ENCODE data around the gene CCNK. TPM values are rescaled to one million over a fixed set of nuclear protein-coding genes. Genes with fewer than 3 reads are reported as not detected.

Gene CCNK
- total and polyA plus RNA-seq, 10 of the 15 experiments (the other 5 are each of a cell fraction or from before 2014, with no cell fraction given) = 10.8 to 88.0 (median 22.5) TPM

DNA sequence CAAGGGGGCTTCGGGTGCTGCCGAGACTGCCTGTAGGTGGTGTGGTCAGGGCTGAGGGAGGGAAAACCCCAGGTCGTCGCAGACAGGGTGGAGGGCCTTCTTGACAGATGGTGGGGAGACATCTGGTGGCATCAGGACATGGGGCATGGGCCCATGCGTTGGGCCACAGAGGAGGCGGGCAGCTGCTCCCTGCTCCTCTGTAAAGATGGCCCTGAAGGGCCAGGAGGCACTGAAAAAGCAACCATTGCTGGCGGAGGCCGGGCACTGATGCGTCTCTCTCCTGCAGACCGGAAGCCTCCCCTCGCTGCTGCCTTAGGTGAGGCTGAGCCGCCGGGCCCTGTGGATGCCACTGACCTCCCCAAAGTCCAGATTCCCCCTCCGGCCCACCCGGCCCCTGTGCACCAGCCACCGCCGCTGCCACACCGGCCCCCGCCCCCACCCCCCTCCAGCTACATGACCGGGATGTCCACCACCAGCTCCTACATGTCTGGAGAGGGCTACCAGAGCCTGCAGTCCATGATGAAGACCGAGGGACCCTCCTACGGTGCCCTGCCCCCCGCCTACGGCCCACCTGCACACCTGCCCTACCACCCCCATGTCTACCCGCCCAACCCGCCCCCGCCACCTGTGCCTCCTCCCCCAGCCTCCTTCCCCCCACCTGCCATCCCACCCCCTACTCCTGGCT, 28.8 kb downstream of the CCNK start:
- Histone ChIP-seq H3K36me3 (ENCODE audit: control insufficient read depth in 2 of 2, insufficient read depth in 2 of 2, low read length in 1 of 2) (peaks cover 31 to 38% of the 10 kb centered on the region in 2 experiments), H3K9me3 (replicated peaks; ENCODE audit: control insufficient read depth, insufficient read depth, low read length) (no peaks in the 10 kb centered on the region), H3K27me3 (replicated peaks in 1 of 2; ENCODE audit: control insufficient read depth in 2 of 2, insufficient read depth in 2 of 2, low read length in 1 of 2) (no peaks in the 10 kb centered on the region), H4K20me1 (ENCODE audit: control insufficient read depth, insufficient read depth) (no peaks in the 10 kb centered on the region), H2AFZ (ENCODE audit: control insufficient read depth, low read depth, low read length) (no peak overlapping the region), H3K4me3 (no peak overlapping the region), H3K4me1 (ENCODE audit: control insufficient read depth, insufficient read depth, low read length) (no peaks in the 10 kb centered on the region), H3K4me2 (ENCODE audit: control insufficient read depth, insufficient read depth) (no peak overlapping the region), H3K79me2 (ENCODE audit: control insufficient read depth, insufficient read depth, low read length) (no peaks in the 10 kb centered on the region), H3K27ac (ENCODE audit: control insufficient read depth, insufficient read depth) (no peak overlapping the region), H3K9ac (ENCODE audit: control insufficient read depth, insufficient read depth, low read length) (no peak overlapping the region)
- intact Hi-C loops (cut with micrococcal nuclease; ENCODE audit: unreplicated experiment) (no loop called here), in situ Hi-C loops (cut with MboI) (no loop called here)
- FAIRE-seq (no peak), ATAC-seq (no peak), DNase-seq (ENCODE audit: low read depth, low spot score) (no peak)
- BruUV-seq (replicated peaks) = no TSS peak
- WGBS (ENCODE audit: insufficient coverage, insufficient replicate concordance, low lambda C conversion rate, missing lambda C conversion rate) = 80% methylated on average over 15 of the region's 27 CpGs
- ChIA-PET CTCF (no interaction called here), SMC1A (ENCODE audit: uncharacterized antibody, unreplicated experiment) (no interaction called here), POLR2A (no interaction called here), RAD21 (ENCODE audit: unreplicated experiment) (no interaction called here)
- TF ChIP-seq, protein P1, sequence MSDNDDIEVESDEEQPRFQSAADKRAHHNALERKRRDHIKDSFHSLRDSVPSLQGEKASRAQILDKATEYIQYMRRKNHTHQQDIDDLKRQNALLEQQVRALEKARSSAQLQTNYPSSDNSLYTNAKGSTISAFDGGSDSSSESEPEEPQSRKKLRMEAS (IDR thresholded peaks at IDR 0.05; ENCODE audit: low read depth, low read length) = no peak
- TF ChIP-seq SUPT20H (IDR thresholded peaks at IDR 0.05; ENCODE audit: borderline replicate concordance, control insufficient read depth, low read depth, low read length) = no peak
- no peak for TF ChIP-seq MYB (IDR thresholded peaks at IDR 0.05; ENCODE audit: borderline replicate concordance, low read depth, low read length)
- TF ChIP-seq BRCA1 (IDR thresholded peaks at IDR 0.05; ENCODE audit: low read depth, low read length) = no peak
- TF ChIP-seq, protein P2, sequence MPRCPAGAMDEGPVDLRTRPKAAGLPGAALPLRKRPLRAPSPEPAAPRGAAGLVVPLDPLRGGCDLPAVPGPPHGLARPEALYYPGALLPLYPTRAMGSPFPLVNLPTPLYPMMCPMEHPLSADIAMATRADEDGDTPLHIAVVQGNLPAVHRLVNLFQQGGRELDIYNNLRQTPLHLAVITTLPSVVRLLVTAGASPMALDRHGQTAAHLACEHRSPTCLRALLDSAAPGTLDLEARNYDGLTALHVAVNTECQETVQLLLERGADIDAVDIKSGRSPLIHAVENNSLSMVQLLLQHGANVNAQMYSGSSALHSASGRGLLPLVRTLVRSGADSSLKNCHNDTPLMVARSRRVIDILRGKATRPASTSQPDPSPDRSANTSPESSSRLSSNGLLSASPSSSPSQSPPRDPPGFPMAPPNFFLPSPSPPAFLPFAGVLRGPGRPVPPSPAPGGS (IDR thresholded peaks at IDR 0.05; ENCODE audit: borderline replicate concordance, insufficient read depth, low read depth, low read length, poor library complexity, severe bottlenecking) = no peak
- no peak for TF ChIP-seq BHLHE40 (IDR thresholded peaks at IDR 0.05; ENCODE audit: borderline replicate concordance in 1 of 2, low read depth in 2 of 2, low read length in 1 of 2)
- TF ChIP-seq, protein P3, sequence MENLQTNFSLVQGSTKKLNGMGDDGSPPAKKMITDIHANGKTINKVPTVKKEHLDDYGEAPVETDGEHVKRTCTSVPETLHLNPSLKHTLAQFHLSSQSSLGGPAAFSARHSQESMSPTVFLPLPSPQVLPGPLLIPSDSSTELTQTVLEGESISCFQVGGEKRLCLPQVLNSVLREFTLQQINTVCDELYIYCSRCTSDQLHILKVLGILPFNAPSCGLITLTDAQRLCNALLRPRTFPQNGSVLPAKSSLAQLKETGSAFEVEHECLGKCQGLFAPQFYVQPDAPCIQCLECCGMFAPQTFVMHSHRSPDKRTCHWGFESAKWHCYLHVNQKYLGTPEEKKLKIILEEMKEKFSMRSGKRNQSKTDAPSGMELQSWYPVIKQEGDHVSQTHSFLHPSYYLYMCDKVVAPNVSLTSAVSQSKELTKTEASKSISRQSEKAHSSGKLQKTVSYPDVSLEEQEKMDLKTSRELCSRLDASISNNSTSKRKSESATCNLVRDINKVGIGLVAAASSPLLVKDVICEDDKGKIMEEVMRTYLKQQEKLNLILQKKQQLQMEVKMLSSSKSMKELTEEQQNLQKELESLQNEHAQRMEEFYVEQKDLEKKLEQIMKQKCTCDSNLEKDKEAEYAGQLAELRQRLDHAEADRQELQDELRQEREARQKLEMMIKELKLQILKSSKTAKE (IDR thresholded peaks at IDR 0.05; ENCODE audit: low read depth, poor library complexity, severe bottlenecking) = no peak
- TF ChIP-seq STAT1 (conservative IDR thresholded peaks at IDR 0.05) = no peak
- no peak for TF ChIP-seq ZSCAN29 (IDR thresholded peaks at IDR 0.05)
- TF ChIP-seq, protein P4, sequence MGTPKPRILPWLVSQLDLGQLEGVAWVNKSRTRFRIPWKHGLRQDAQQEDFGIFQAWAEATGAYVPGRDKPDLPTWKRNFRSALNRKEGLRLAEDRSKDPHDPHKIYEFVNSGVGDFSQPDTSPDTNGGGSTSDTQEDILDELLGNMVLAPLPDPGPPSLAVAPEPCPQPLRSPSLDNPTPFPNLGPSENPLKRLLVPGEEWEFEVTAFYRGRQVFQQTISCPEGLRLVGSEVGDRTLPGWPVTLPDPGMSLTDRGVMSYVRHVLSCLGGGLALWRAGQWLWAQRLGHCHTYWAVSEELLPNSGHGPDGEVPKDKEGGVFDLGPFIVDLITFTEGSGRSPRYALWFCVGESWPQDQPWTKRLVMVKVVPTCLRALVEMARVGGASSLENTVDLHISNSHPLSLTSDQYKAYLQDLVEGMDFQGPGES (IDR thresholded peaks at IDR 0.05) = no peak
- no peak for TF ChIP-seq PML (IDR thresholded peaks at IDR 0.05; ENCODE audit: low read length)

All from GM12878 (cell line).